ENCODE results near the gene SNRPA1.

DNA sequence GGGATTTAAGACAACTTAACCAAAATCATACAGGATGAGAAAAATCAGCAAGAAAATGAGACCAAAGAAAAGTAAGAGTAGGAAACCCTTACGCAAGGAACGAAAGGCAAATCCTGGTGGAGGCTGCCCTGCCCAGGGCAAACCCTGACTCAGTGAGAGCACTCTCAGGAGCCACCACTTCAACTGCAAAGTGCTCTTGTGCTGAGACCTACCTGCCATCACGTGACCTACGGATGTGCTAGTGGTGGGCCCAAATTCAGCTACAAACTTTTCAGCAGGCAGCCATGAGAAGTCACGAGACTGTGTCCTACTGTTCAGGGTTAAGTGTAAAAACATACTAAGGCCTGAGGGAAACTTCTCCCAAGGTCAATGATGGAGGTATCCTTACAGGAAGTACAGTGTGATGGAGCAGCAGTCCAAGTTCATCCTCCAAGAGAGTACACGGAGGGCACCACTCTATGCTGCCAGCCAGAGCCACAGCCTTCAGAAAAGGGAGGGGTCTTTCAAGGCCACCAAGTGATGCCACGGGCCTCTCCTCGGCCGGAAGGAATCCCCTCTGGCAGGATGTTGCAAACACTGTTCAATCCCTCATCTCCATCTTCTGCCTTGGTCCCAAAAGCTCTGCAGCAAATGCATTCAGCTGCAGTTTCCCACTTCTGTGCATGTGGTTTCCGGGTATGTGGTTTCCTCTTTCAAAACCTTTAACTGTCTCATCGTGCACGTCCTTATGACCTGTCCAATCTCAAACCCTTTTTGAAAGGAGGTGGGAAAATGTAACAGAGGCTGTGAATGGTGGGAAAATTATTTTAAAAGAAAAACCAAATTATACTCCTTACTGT lies 52.7 kb downstream of the SNRPA1 start:
- TF ChIP-seq, protein P1, sequence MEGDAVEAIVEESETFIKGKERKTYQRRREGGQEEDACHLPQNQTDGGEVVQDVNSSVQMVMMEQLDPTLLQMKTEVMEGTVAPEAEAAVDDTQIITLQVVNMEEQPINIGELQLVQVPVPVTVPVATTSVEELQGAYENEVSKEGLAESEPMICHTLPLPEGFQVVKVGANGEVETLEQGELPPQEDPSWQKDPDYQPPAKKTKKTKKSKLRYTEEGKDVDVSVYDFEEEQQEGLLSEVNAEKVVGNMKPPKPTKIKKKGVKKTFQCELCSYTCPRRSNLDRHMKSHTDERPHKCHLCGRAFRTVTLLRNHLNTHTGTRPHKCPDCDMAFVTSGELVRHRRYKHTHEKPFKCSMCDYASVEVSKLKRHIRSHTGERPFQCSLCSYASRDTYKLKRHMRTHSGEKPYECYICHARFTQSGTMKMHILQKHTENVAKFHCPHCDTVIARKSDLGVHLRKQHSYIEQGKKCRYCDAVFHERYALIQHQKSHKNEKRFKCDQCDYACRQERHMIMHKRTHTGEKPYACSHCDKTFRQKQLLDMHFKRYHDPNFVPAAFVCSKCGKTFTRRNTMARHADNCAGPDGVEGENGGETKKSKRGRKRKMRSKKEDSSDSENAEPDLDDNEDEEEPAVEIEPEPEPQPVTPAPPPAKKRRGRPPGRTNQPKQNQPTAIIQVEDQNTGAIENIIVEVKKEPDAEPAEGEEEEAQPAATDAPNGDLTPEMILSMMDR (IDR thresholded peaks at IDR 0.05) = no peak
- no peak for TF ChIP-seq POLR2A (IDR thresholded peaks at IDR 0.05)

Data from uterus (tissue), 2 donors.